ENCODE results near the gene PPP1R12B.
"Not testable (repeated sequence)": the region's sequence is repeated elsewhere in the genome, so short reads cannot be mapped to it uniquely, and the experiment has no call there.

- TF ChIP-seq CTCF (IDR thresholded peaks at IDR 0.05; ENCODE audit: borderline replicate concordance, extremely low read depth, low read length, poor library complexity, severe bottlenecking); EZH2 (IDR thresholded peaks at IDR 0.05; ENCODE audit: borderline replicate concordance, low read depth, low read length, severe bottlenecking): not testable (repeated sequence)
These were observed 47.3 kb downstream of the PPP1R12B start for GRCh38 chr1:202395831-202396230.
